NCI-H146 (cell line): ENCODE results near the gene C11orf71.

ENCODE experiments used
- DNase-seq: peaks from one replicate; lab custom pipeline; 2025; lab: John Stamatoyannopoulos, UW

C11orf71 gene

DNA sequence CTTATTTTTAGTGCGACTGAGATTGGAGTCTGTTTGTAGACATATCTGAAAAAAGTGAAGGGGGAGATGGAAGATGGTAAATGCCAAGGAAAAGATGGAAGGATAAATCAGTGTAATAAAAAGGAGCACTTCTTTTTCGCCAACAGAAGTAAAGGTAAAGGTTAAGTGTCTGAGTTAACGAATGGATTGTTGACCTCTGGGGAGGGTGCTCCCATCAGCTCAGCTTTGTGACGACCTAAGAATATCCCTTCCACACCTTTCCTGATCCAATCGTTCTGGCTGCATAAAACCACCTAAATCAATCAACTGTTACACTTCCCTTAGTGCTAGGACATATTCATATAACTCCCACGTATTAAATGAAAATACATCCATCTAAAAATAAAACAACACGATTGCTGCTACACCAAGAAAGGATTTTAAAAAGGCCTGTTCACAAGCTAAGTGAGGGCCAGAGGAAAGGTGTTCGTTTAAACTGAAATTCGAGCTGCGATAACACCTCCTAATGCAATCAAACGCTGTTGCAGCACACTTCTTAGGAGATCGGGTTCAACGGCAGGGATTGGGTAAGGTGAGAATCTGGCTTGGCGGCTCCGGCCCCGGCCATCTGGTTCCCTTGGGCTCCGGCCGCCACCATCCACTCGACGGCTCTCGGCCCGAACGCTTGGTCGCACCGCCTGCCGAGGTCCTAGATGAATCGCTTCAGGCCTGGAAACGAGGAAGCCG is 658 bp downstream of the C11orf71 start:
- DNase-seq: peak; percentile 78

DNA sequence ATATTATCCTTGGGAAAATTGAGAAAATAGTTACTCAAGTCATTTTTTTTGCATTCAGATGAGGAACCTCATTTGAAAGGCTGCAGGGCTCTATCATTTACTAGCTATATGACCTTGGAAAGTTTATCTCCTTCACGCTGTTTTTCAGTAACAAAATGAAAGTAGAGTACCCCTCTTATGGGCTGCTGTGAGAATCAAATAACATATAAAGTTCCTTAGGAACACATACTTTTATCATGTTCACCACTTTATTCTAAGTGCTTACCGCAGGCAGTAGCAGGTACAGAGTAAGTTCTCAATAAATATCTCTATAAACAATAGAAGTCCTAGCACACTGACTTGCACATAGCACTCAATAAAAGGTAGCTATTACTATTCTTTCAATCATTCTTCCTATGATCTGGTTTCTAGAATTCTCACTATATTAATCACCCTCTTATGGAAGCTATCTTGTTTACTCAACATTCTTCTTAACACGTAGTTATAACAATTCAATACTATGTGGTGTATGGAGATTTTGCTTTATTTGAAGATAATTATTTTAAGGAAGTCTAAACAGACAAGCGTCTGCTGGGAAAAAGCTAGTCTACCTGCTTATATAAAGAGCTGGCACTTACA is 1.9 kb downstream of the C11orf71 start:
- no peak for DNase-seq

DNA sequence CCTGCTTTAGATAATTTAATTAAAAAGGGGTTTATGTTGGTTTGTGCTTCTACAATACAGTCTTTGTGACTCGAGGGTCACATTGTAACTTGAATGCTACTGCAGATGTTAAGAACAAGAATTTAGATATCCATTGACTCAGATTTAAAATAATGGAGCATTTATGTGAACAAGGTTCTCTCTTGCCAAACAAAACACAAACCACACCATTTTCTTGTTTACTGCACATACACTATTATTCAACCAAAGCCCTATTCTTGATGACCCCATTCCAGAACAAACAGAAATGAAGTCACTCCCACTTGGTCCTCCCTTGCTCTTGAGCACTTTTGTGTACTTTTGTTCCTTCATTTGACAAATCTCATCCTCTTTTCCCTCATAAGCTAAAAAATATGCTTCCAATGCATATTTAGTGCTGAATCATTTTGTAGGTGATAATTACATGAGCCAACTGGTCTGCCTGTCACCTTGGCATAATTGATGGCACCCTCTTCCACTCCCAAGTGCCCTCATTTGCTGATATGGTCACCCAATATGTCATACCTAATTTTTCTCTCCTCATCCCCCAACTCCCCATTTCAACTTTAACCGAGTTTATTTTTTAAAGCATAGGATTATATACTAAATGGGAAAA is 2.8 kb downstream of the C11orf71 start:
- no peak for DNase-seq

DNA sequence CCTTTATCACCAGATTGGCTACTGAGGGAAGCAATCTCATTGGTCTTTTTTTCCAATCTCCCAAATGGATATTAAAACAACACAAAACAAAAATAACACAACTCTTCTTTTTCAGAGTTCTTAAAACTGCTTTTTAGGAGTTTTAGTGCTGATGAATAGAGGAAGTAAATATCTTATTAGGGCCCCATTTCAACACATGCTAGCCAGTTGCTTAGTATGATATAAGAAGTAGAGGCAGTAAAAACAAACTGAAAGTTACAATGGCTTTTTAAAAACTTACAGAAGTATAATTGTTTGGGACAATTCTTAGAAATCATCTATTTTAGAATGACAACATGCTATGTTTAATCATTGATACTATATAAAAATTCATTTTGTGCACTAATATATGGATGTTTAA is 3.4 kb downstream of the C11orf71 start:
- DNase-seq: no peak

DNA sequence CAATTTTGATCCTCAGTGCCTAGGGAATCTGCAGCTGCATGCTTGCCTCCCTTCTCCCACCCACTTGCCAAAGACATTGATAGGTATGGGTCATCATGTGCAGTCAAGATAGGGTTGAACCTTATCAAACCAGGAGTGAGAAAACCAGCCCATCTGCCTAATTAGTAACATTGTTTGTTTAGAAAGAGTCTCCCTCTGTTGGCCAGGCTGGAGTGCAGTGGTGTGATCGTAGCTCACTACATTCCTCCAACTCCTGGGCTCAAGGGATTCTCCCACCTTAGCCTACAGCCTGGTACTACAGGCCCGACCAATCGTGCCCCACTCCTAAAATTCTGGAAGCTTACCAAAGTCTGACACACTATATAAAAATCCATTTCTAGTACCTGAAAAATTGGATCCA is 4.6 kb downstream of the C11orf71 start:
- peak; percentile 57 for DNase-seq

DNA sequence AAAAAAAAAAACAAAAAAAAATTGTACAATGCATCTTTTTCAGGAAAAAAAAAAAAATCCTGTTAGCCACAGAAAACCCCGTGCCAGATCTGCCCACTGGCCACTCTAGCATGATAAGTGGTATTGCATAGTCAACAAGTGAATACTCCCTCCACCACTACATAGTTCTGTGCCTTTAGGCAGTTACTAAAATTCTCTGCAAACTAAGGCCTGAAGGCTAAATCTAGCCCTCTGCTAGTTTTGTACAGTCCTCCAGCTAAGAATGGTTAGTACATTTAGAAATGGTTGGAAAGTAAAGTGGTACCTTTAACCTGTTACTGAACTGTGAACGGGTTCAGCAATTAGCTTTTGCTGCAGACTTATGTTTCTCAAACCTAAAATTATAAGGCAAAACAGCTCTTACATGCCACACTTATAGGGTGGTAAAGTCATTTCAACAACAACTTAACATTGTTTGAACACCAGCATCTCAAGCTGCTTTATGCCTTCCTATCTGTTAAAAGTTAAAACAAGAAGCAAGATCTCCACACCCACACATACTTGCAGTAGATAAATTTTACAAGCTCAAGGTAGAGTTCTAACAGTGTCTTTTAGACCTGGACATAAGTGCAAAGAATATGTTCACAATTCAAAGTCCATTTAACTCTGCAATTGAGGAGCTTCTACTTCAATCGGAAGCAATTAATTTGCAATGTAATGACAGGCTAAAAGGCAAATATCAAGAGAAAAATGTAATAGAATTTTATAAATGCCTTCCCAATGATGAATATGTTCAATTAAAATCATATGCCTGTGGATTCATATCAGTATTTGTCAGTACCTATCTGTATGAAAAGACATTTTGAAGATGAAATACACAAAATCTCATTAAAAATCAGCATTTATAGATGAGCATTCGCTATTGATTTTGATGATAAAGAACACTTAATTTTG is 7.3 kb downstream of the C11orf71 start:
- DNase-seq: no peak

DNA sequence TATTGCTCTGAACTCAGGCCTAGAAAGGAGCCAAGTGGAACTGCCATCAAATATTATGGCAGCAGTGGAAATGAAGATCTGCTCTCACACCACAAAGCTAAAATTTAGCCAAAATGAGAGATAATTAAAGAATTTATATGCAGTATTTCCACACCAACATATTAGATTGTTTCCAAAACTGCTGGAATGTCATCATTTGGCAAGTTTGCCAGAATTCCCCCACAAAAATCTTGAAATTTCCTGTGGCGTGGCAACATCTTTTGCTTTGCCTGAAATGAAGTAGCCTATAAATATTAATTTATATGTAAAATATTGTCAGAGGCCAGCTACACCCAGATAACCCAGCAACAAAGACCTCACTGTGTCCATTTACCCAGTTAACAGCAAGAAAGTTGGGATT is 13.8 kb downstream of the C11orf71 start:
- no peak for DNase-seq

DNA sequence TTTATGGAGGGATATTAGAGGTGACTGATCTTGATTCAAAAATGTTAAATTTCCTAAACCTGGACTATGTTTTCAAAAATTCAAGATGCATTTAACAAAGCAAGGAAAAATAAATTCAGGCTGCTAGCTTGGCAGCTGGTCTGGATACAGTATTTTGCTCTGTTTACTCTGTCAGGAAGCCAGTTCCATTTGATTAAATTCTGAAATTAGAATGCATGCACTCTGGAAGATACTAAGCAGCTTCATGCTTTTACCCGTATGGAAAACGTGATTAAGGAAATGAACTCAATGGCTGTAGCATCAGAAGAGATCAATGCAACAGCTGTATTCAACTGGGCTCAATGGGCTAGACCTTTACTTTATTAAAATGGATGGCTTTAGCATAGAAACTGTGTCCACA is 14.2 kb downstream of the C11orf71 start:
- no peak for DNase-seq

DNA sequence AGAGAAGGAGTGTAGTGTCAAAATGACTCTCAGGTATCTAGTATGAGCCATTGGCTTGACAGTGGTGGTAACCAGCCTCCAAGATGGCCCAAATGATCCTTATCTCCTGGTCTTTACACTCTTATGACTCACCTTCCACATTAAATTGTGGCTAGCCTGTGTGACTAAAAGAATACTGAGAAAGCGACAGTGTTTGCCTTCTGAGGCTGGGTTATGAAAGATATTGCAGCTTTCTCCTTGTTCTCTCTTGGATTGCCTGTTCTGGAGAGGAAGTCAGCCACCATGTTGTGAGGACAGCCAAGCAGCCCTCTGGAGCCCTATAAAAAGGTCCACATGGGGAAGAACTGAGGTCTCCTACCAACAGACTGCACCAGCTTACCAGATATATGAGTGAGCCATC is 15.8 kb downstream of the C11orf71 start:
- DNase-seq: no peak

DNA sequence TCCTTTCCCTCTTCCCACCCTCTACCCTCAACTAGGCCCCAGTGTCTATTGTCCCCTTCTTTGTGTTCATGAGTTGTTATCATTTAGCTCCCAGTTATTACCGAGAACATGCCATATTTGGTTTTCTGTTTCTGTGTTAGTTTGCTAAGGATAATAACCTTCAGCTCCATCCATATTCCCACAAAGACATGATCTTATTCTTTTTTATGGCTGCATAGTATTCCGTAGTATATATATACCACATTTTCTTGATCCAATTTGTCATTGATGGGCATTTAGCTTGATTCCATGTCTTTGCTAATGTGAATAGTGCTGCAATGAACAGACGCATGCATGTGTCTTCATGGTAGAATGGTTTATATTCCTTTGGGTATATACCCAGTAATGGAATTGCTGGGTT is 17.8 kb downstream of the C11orf71 start:
- DNase-seq: no peak

DNA sequence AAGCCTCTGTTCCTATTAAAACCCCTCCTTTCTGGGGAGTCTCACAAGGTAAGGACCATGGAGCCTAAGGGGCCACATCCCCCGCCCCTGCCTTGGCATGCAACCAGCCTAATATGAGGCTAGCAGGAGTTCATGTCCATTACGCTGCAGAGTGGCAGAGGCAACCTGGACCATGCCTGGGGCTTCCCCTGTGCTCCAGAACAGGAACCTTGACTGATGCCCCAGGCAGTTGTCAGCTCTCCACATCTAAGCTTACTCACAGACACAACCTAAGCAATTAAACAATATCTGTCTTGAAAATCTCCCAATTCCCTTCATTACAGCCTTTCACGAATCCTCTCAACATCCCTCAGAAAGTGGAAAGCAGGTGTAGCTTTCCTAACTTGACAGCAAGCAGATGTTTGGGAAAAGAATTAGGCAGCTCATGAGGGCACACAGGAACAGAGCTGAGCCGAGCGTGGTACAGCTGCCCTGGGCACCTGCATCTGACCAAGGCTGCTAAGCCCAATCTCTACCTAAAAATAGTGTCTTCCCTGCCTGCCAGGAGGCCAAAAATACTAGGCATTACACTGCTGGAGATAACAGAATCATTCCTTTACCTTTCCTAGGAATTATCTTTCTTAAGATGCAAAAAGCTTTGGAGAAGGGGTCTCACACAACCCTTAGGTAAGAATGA is 20.8 kb downstream of the C11orf71 start:
- no peak for DNase-seq

DNA sequence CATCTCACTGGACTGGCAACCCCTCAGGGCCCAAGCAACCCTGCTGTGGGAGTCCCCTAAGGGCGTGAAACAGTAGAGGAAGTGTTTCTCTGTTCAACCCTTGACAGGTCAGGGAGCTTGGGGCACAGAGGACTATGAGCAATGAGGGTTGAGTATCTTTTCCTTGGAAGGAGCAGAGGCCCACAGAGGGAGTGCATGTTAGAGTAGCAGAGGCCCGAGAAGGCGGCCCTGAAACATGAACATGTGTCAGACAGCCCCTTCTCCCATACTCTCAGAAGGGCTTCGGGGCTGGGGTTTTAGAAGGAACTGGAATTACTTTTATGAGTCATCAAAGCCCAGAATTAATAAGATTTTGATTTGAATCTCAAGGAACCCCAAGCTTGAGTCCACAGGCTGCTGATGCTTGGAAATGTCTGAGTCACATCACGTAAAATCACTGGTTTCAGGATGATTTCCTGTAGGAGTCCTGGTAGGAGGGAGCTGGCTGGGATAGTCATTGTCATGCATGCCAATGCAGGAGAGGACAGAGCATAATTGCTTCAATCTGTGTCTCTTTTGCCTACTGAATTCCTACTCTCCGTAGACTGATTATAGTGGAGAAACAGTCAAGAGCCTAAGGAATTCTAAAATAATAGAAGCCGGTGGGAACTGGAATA is 22.6 kb downstream of the C11orf71 start:
- DNase-seq: no peak

DNA sequence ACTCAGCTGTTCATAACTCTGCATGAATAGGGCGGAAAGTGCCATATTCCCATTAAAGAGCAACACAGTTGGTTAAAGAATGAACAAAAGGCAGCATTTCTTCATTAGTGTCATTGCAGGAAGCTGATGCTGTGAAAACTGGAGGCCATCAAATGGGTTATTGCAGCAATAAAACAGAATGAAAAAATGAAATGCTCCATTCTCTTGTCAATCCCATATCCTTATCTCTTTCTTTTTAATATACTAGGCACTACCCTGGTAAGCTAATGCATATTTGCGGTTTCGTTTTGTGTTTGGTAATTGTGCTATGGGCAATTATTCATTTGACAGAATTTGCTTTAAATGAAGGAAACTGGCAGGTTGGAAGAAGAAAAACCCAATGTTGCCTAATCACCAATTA is 25.3 kb downstream of the C11orf71 start:
- no peak for DNase-seq

DNA sequence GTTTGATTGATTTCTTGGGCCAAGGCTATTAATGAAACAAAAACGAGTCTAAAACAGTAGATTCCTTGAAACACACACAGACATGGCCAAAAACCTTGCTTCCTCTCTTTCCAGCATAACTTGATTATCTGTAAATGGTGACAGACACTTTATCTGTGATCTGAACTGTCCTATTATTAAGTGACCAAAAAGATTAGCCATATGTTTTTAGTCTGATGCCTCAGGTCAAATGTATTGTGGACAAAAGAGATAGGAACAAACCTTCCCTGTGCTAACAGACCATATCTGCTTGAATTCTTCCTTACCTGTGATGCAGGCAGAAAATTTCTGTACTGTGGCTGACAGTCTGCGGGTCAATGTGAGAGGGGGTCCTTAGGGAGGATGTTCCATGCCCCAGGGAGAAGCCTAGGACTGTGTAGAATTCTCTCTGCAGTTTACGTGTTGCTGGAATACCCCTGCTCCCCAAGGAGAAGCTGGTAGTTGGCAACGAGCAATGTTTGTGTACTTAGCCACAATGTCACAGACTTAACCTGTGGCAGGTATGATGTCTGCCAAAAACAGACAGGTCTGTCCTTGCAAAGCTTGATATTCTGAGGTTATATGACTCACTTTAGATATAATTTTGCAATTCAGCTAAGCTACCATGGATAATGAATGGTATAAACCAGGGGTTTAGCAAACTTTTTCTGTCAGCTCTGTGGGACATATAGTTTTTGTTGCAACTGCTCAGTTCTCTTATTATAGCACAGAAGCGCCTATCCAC is 31.2 kb downstream of the C11orf71 start:
- DNase-seq: no peak

DNA sequence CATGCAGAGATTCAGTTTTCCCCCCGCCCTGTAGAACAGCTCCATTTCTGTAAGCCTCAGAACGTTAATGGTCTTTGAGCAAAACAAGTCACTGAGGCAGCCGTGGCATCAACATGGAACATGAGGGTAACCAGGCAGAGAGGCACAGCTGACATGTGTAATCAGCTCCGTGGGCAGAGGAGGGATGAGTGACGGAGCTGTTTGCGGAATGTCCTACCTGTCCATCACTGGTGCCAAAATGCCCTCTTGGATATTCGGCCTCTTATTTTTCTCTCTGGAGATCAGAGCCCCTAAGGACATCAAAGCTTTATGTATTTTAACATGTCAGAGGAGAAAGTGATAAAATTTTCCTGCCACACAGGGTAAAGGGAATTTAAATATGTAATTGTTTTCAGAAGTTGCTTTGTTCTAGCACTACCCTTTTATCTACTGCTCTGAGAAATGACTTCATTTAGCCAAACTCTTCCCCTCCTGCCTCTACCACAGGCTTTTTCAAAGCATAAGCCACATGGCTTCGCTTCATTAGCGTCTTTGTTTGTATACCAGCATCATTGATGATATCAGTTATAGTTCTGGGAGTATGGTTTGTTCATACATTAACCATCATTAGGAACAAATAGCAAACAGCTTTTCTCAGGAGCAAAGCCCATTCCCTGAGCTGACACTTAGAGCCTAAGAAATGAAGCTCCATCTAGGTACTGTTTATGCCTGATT is 32.9 kb downstream of the C11orf71 start:
- no peak for DNase-seq

DNA sequence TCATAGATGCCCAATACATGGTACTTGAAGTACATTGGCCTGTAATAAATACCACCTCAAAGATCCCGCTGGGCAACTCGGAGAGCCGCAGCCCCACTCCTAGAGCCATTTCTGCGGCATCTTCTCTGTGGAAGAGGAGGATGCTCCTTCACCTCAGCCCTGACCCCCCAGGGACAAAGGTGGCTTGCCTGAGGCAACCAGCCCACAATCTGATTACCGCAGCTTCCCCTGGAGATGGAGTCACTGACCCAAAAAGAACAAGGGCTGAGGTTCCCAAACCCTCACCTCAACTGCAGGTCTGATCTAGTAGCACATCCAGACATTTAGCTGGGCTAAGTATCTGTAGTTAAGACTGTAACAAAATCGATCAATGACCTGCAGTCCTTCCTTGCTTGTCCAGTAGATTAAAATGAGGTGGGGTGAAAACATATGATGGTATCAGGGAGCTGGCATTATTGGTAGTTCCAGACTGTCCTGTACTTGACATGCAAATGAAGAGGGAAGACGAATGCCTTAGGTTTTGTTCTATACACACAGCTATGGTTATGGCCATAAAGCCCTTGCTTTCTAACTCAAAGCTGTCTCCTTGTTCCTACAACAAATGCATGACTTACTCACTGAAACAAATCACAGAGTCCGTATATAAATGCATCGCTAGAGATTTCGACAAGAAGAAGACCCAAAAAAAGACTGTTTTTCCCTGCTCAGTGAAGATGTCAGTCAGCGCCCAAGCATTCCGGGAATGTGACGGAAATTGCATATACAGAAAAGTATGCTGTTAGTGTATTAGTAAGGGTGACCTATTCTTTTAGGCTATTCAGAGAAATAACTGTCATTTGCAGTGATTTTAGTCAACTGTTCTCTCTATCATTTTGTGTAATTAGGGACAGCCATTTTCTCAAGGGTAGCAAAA is 33.7 kb downstream of the C11orf71 start:
- no peak for DNase-seq

DNA sequence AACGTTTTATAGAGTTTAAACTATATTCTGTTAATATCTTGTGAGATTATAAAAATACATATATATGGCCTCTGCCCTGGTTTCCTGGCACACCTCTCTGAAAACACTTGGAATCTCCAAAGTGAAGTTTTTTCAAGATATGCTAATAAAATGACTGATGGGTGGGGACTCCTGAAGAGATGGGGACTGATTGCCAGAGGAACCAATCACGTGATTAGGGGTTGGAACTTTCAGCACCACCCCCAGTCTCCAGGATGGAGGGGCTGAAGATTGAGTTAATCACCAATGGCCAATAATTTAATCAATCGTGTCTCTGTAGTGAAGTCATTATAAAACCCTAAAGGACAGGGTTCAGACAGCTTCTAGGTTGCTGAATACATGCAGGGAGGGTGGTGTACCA is 37.4 kb downstream of the C11orf71 start:
- DNase-seq: no peak

DNA sequence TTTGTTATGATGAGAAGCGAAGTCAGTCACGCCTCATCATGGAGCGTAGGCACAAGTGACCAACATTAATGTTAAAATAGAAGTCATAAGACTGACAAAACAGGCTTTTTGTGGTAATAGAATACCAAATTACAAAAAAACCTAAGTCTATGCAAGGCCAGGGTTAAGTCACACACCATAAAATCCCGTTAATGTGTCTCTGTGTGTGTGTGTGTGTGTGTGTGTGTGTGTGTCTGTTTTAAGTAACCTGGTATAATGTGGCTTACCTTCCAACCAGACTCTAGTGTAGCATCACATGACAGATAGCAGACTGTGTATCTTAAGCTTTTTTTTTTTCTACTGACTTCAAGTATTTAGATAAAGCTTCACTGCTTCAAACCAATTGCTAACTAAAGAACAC is 38.0 kb downstream of the C11orf71 start:
- no peak for DNase-seq

DNA sequence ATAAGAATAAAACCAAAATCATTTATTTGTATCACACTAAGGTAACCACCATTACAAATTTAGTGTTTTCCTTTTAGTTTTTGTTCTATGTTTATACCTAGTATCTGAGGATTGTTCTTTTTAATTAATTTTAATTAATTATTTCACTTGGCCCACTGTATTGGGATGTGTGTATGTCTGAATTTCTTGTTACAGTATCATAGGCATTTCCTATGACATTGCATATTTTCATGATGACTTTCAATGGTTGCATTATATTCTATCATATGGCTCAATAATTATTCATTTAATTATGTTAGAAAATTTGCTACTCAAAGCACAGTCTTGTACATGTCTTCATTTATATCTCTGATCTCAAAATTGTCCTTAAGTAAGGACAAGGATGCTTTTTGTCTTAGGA is 41.0 kb downstream of the C11orf71 start:
- DNase-seq: no peak
